Cardiac fibroblast (primary cell): ENCODE results near the gene COL7A1.

Experiments used
- DNase-seq, 2 donors: peaks; one replicate each; pipeline versions ENCODE4 v3.0.0 to v3.0.0-alpha.2; 2010; ENCODE audit warnings: low read depth in 2 of 2
- H3K4me3 ChIP-seq, 2 donors: replicated peaks in 1 of 2; 1 replicate in 1 of 2; 2 replicates in 1 of 2; pipeline ENCODE4 v1.5.1; 2011; ENCODE audit warnings: low read depth in 2 of 2, low read length in 2 of 2, mild to moderate bottlenecking in 2 of 2, moderate library complexity in 1 of 2
- CTCF ChIP-seq: IDR thresholded peaks from one replicate; pipeline ENCODE4 v1.5.1; 2011; ENCODE audit warnings: low read depth, mild to moderate bottlenecking, low read length, inconsistent platforms

The COL7A1 gene

GRCh38 chr3:48592519-48593087 is 2.5 kb downstream of the COL7A1 start:
- peak overlapping the region in 1 of 2 donors; percentile 61 for H3K4me3 ChIP-seq
- no peak for TF ChIP-seq CTCF
- DNase-seq = peak in 1 of 2 donors; percentile 28

- H3K4me3 ChIP-seq = no peak overlapping the region
- DNase-seq = no peak
- no peak for TF ChIP-seq CTCF
Measured at GRCh38 chr3:48591886-48592518, 3.1 kb downstream of the COL7A1 start.

GRCh38 chr3:48591436-48591835 is 3.7 kb downstream of the COL7A1 start:
- DNase-seq = no peak
- TF ChIP-seq CTCF = no peak
- no peak overlapping the region for H3K4me3 ChIP-seq

GRCh38 chr3:48588230-48588629 is 6.9 kb downstream of the COL7A1 start:
- no peak for TF ChIP-seq CTCF
- DNase-seq = no peak
- H3K4me3 ChIP-seq = no peak overlapping the region

GRCh38 chr3:48587686-48588085 is 7.4 kb downstream of the COL7A1 start:
- no peak for TF ChIP-seq CTCF
- DNase-seq = no peak
- H3K4me3 ChIP-seq = no peak overlapping the region

- no peak for TF ChIP-seq CTCF
- H3K4me3 ChIP-seq = no peak overlapping the region
- DNase-seq = no peak
Measured at GRCh38 chr3:48585411-48585810, 9.7 kb downstream of the COL7A1 start.

GRCh38 chr3:48584836-48585235 is 10.3 kb downstream of the COL7A1 start:
- no peak for TF ChIP-seq CTCF
- no peak for DNase-seq
- H3K4me3 ChIP-seq = no peak overlapping the region
